ENCODE measurements around the gene SYT7.

DNA sequence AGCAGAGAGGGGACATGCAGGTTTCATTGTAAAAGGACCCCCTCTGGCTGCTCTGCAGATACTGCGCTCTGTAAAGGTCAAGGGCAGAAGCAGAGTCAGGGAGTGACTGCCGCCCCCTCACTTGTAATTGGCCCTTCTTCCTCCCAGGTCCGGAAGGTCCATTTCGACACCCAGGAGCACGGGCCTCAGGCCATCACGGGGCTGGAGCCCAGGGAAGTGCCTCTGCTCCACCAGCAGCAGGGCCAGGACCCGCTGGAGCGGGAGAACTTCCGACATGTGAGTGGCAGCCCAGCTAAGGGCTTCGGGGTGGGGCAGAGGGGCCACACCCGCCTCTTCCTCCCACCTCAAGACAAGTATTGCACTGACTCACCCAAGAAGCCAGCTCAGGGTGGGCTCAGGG, 96.3 kb downstream of the SYT7 start:
- TF ChIP-seq, protein P1, sequence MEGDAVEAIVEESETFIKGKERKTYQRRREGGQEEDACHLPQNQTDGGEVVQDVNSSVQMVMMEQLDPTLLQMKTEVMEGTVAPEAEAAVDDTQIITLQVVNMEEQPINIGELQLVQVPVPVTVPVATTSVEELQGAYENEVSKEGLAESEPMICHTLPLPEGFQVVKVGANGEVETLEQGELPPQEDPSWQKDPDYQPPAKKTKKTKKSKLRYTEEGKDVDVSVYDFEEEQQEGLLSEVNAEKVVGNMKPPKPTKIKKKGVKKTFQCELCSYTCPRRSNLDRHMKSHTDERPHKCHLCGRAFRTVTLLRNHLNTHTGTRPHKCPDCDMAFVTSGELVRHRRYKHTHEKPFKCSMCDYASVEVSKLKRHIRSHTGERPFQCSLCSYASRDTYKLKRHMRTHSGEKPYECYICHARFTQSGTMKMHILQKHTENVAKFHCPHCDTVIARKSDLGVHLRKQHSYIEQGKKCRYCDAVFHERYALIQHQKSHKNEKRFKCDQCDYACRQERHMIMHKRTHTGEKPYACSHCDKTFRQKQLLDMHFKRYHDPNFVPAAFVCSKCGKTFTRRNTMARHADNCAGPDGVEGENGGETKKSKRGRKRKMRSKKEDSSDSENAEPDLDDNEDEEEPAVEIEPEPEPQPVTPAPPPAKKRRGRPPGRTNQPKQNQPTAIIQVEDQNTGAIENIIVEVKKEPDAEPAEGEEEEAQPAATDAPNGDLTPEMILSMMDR (conservative IDR thresholded peaks at IDR 0.05; ENCODE audit: low read depth, low read length), result no peak
- no peak for TF ChIP-seq CEBPB (IDR thresholded peaks at IDR 0.05; ENCODE audit: low read depth, low read length)
- TF ChIP-seq SMC3 (IDR thresholded peaks at IDR 0.05; ENCODE audit: low read depth, low read length), result no peak
- no peak for TF ChIP-seq NFE2L2 (IDR thresholded peaks at IDR 0.05; ENCODE audit: low read depth, low read length)

Data from IMR-90 (cell line).